GM23338 (cell line): Measurements from ENCODE around the gene ZNF484.
"Not testable (repeated sequence)": the region's sequence is repeated elsewhere in the genome, so short reads cannot be mapped to it uniquely, and the experiment has no call there.

Experiments used
- CTCF ChIP-seq, 2 experiments: fragments of 200-600 bp in 1 of 2; sonication (generic) in 1 of 2; conservative IDR thresholded peaks; 2 replicates each; pipeline versions ENCODE4 v1.5.1 to v1.6.1; 2016 to 2017; ENCODE audit warnings: antibody characterized with exemption in 2 of 2, low read depth in 2 of 2, mild to moderate bottlenecking in 2 of 2, moderate library complexity in 1 of 2
- EZH2 ChIP-seq: fragments of 200-600 bp; sonication (generic); IDR thresholded peaks from one replicate; pipeline ENCODE4 v1.8.0; 2017; ENCODE audit warnings: antibody characterized with exemption, mild to moderate bottlenecking, low read depth; ENCODE audit not compliant: unreplicated experiment
- EZH2phosphoT487 ChIP-seq: fragments of 200-600 bp; sonication (generic); IDR thresholded peaks from one replicate; pipeline ENCODE4 v1.8.1; 2018; ENCODE audit warnings: antibody characterized with exemption; ENCODE audit not compliant: unreplicated experiment
- POLR2AphosphoS5 ChIP-seq: IDR thresholded peaks from 2 replicates; pipeline ENCODE4 v1.6.1; 2016; ENCODE audit warnings: antibody characterized with exemption, low read depth

GRCh38 chr9:92866600-92866999, 11.2 kb downstream of the ZNF484 start:
- TF ChIP-seq CTCF (conservative IDR thresholded peaks at IDR 0.05; ENCODE audit: low read depth in 2 of 2); EZH2; EZH2phosphoT487; POLR2AphosphoS5: not testable (repeated sequence)
